Hepatocyte (in vitro differentiated cells): Measurements from ENCODE around the gene TNK2.

Experiments
- CTCF ChIP-seq: fragments of 200-600 bp; sonication (generic); IDR thresholded peaks from 2 replicates; pipeline ENCODE4 v1.5.1; 2016; ENCODE audit warnings: antibody characterized with exemption, mild to moderate bottlenecking; ENCODE audit not compliant: poor library complexity
- EZH2 ChIP-seq: fragments of 200-600 bp; sonication (generic); IDR thresholded peaks from 2 replicates; pipeline ENCODE4 v1.6.1; 2016; ENCODE audit warnings: antibody characterized with exemption, mild to moderate bottlenecking, borderline replicate concordance
- EZH2phosphoT487 ChIP-seq: fragments of 200-600 bp; sonication (generic); IDR thresholded peaks from one replicate; pipeline ENCODE4 v1.6.1; 2018; ENCODE audit warnings: antibody characterized with exemption, mild to moderate bottlenecking, low read depth, moderate library complexity; ENCODE audit not compliant: unreplicated experiment, severe bottlenecking

GRCh38 chr3:195907684-195907933 is 742 bp downstream of the TNK2 start:
- TF ChIP-seq CTCF (no peak), EZH2 (no peak), EZH2phosphoT487 (no peak)
